Measurements from ENCODE around the gene CHST15.

CHST15 gene

DNA sequence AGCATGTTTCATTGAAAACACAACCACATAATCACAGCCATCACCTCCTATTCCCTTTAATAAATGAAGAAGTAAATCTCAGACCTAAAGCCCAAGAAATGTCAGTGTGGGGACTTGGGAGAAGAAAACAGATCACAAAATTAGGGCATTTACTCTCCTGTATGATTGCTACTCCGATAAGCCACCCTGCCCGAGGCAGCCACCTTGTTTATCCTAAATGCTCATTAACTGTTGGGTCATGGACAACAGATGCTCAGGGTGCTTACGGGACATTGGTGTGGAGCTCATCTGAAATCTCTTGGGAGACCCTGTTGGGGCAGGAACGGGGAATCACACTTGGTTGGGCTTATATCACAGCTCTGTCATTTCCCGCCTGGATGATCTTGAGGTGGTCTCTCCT is 17.5 kb upstream of the CHST15 start:
- CTCF ChIA-PET, result interaction anchor here (1.3 kb wide), 1 partner anchor 278 kb away, joined by 4 read pairs; no protein-coding TSS in a partner anchor
- no peak for DNase-seq (ENCODE audit: low spot score)
- no peak overlapping the region for H3K27ac ChIP-seq
- POLR2A ChIA-PET (ENCODE audit: low non-redundant PET), result no interaction called here
- TF ChIP-seq CTCF (conservative IDR thresholded peaks at IDR 0.05; ENCODE audit: low read depth), result no peak

GRCh38 chr10:124109261-124109660 is 15.9 kb upstream of the CHST15 start:
- TF ChIP-seq CTCF (conservative IDR thresholded peaks at IDR 0.05; ENCODE audit: low read depth), result no peak
- no peak for DNase-seq (ENCODE audit: low spot score)
- no peak overlapping the region for H3K27ac ChIP-seq
- CTCF ChIA-PET, result no interaction called here
- POLR2A ChIA-PET (ENCODE audit: low non-redundant PET), result no interaction called here

DNA sequence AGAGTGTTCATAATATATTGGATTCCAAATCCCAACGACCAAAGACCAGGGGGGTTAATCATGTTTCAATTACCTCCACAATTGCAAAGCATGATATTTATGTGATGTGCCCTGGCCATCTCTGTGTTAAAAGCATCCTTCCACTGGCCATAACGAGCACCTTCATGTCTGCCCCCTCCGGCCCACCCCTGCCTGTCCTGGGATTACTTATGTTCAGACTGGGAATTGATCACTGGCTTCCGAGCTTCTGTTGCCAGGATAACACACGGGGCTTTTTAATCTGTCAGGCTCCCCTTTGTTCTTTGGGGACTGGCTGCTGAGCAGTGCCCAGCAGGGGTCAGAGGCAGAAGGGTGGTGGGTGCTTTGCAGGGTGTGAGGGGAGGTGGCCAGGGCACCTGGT is 13.7 kb upstream of the CHST15 start:
- DNase-seq (ENCODE audit: low spot score), result no peak
- peak overlapping the region; percentile 87 for H3K27ac ChIP-seq
- CTCF ChIA-PET, result interaction anchor here (0.6 to 1.8 kb wide), 6 partner anchors 9 to 282 kb away, joined by 3 to 9 read pairs (median 4); no protein-coding TSS in a partner anchor
- no peak for TF ChIP-seq CTCF (conservative IDR thresholded peaks at IDR 0.05; ENCODE audit: low read depth)
- POLR2A ChIA-PET (ENCODE audit: low non-redundant PET), result interaction anchor here (0.6 kb wide), 1 partner anchor 46 kb away, joined by 4 read pairs; no protein-coding TSS in a partner anchor

- ChIA-PET POLR2A (ENCODE audit: low non-redundant PET) (interaction anchor here (0.6 kb wide), 2 partner anchors 47 to 81 kb away, joined by 4 to 7 read pairs; no protein-coding TSS in a partner anchor), CTCF (interaction anchor here (0.9 to 1.8 kb wide), 7 partner anchors 9 to 865 kb away, joined by 3 to 9 read pairs (median 4); no protein-coding TSS in a partner anchor)
- peak; percentile 81 for DNase-seq (ENCODE audit: low spot score)
- no peak for TF ChIP-seq CTCF (conservative IDR thresholded peaks at IDR 0.05; ENCODE audit: low read depth)
- H3K27ac ChIP-seq, result peak overlapping the region; percentile 87
Observed at GRCh38 chr10:124106241-124106879, 13.0 kb upstream of the CHST15 start.

DNA sequence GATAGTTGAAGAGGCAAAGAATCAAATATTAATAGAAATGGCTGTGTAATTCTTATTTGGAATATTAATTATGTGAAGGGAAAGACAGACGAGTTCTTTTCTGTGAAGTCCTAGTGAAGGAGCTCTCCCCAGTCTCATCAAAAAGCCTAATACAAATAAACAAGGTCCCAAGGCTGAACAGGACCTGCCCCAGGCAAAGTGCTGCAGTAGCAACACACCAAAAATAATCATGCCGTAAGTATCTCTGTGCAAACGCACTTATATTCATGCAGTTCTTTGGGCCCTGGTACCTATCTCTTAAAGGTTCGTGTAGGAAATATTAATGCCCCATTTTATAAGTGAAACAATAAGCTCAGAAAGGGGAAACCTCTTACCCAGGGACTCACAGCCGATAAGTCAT is 12.2 kb upstream of the CHST15 start:
- peak; percentile 27 for DNase-seq (ENCODE audit: low spot score)
- ChIA-PET CTCF (interaction anchor here (0.5 to 1.8 kb wide), 4 partner anchors 10 to 865 kb away, joined by 3 to 9 read pairs (median 4); no protein-coding TSS in a partner anchor), POLR2A (ENCODE audit: low non-redundant PET) (no interaction called here)
- TF ChIP-seq CTCF (conservative IDR thresholded peaks at IDR 0.05; ENCODE audit: low read depth), result no peak
- peak overlapping the region; percentile 87 for H3K27ac ChIP-seq

DNA sequence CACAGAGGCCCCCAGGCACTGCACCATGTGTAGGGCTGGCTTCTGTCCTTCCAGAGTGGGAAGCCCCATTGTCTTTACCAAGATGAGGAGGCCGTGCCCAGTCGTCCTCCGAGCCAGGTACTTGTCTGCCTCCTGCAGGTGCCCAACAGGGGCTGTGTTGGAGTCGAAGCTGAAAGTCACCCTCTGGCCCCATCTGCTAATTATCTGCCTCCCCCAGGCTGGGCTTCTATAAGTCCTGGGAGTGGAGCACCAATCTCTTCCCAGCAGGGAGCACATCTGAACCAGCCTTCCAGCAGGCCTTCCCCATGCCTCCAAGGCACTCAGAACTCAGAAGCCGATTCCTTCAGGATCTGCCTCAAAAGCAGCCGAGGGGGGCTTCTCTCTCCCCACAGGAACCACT is 11.6 kb upstream of the CHST15 start:
- DNase-seq (ENCODE audit: low spot score), result no peak
- H3K27ac ChIP-seq, result peak overlapping the region; percentile 87
- CTCF ChIA-PET, result no interaction called here
- TF ChIP-seq CTCF (conservative IDR thresholded peaks at IDR 0.05; ENCODE audit: low read depth), result no peak
- POLR2A ChIA-PET (ENCODE audit: low non-redundant PET), result no interaction called here
